Epithelial cell of proximal tubule (primary cell): Measurements from ENCODE around the gene PEAK3. TPM values are rescaled to one million over a fixed set of nuclear protein-coding genes. Genes with fewer than 3 reads are reported as not detected.

Experiments
- DNase-seq: peaks from one replicate; pipeline ENCODE4 v3.0.0-alpha.2; 2011; ENCODE audit warnings: low read depth
- H3K4me3 ChIP-seq: 2 replicates; pipeline ENCODE4 v1.5.1; 2011; ENCODE audit warnings: low read depth, mild to moderate bottlenecking, low read length
- CTCF ChIP-seq: conservative IDR thresholded peaks from 2 replicates; pipeline ENCODE4 v1.5.1; 2012; ENCODE audit warnings: low read depth, mild to moderate bottlenecking, low read length
- total RNA-seq: library from RNA; depleted of rRNA; stranded (reverse); fragments of >200 nt; gene quantifications from 2 replicates; pipeline ENCODE4 v1.2.3, GENCODE V29; 2015

The PEAK3 gene
- total RNA-seq = not detected in 2 replicates

- no peak for DNase-seq
- no peak for TF ChIP-seq CTCF
- H3K4me3 ChIP-seq = peak within 1 kb of the TSS; percentile 19
These were observed at the start of gene PEAK3 for GRCh38 chr19:2282062-2282861. TSS of gene PEAK3 (minus strand) at chr19:2282175. CDS start at chr19:2280931, 1,244 bp downstream.

- no peak for DNase-seq
- H3K4me3 ChIP-seq = no peak overlapping the region
- TF ChIP-seq CTCF = no peak
These were observed 48.8 kb upstream of the PEAK3 start for GRCh38 chr19:2330632-2331284.

GRCh38 chr19:2330255-2330631 is 48.3 kb upstream of the PEAK3 start:
- no peak for DNase-seq
- no peak for TF ChIP-seq CTCF
- H3K4me3 ChIP-seq = no peak overlapping the region

DNA sequence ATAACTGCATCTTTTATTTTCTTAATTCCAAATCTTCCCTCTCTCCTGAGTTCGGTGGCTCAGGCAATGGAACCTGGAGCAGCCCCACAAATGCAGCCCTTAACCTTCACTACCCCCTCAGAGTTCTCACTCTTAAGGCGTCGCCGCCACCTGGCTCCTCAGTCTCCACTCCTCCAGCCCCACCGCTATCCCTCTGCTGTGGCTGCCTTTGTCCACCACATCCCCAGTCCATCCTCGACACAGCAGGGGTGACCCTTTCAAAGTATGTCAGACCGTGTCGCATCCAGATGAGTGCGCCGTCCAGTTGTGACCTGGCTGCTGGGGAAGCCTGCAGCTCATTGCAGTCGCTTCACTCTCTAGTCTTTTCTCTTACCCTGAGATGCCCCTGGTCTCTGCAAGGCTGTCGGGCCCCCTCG is 47.5 kb upstream of the PEAK3 start:
- no peak for DNase-seq
- no peak for TF ChIP-seq CTCF
- H3K4me3 ChIP-seq = peak overlapping the region; percentile 98

- no peak for TF ChIP-seq CTCF
- DNase-seq = no peak
- H3K4me3 ChIP-seq = peak overlapping the region; percentile 98
These were observed 47.1 kb upstream of the PEAK3 start for GRCh38 chr19:2329149-2329478.

- H3K4me3 ChIP-seq = peak within 1 kb of the TSS; percentile 98
- DNase-seq = no peak
- no peak for TF ChIP-seq CTCF
These were observed 46.6 kb upstream of the PEAK3 start, which contains the start of the genes LSM7 and SPPL2B for GRCh38 chr19:2328401-2329148. TSS of gene LSM7 (minus strand) at chr19:2328586. CDS start at chr19:2328566, 20 bp downstream. TSS of gene SPPL2B (plus strand) at chr19:2328684. CDS start at chr19:2328710, 26 bp downstream.
